Measurements from ENCODE around the gene DQX1. TPM values are rescaled to one million over a fixed set of nuclear protein-coding genes. Genes with fewer than 3 reads are reported as not detected.

The DQX1 gene
- total RNA-seq, 3 donors from 2014 or later (not counting 1 experiment from before 2014, with no cell fraction given): 0.21 to 0.43 TPM; not detected in 1

GRCh38 chr2:74552914-74553811, 27.1 kb upstream of the DQX1 start:
- peaks cover 30 to 32% of the 10 kb centered on the region in 2 donors for H3K27me3 Mint-ChIP-seq (ENCODE audit: low read depth in 2 of 2)
- peak overlapping the region; percentile 75 for H3K4me3 Mint-ChIP-seq
- peak overlapping the region; percentile 66 for H3K27ac ChIP-seq (ENCODE audit: low read length)
- H3K4me3 ChIP-seq (ENCODE audit: low read length): no peak overlapping the region
- no peaks in the 10 kb centered on the region for H3K9me3 ChIP-seq (ENCODE audit: control insufficient read depth, insufficient read depth, low read length)
- TF ChIP-seq CTCF (IDR thresholded peaks at IDR 0.05): no peak
- peak in 1 of 2 donors; percentile 27 for DNase-seq
- H3K36me3 Mint-ChIP-seq: no peaks in the 10 kb centered on the region
- H3K27me3 ChIP-seq (ENCODE audit: control insufficient read depth, insufficient read depth, low read length): peaks cover 17% of the 10 kb centered on the region
- no peak for ATAC-seq
- H3K4me1 ChIP-seq (ENCODE audit: control insufficient read depth, insufficient read depth, low read length): peaks cover 38% of the 10 kb centered on the region
- peak overlapping the region; percentile 80 to 89 for H3K27ac Mint-ChIP-seq
- intact Hi-C loops (cut with micrococcal nuclease): no loop called here
- H3K36me3 ChIP-seq (ENCODE audit: control insufficient read depth, insufficient read depth, low read length): peaks cover 6% of the 10 kb centered on the region
- no peaks in the 10 kb centered on the region for H3K9me3 Mint-ChIP-seq
- 88% methylated on average over 27 of the region's 27 CpGs for WGBS (ENCODE audit: insufficient coverage)
- H3K4me1 Mint-ChIP-seq: peaks cover 10 to 36% of the 10 kb centered on the region in 2 donors

- no peak for DNase-seq
- Mint-ChIP-seq H3K9me3 (no peaks in the 10 kb centered on the region), H3K36me3 (no peaks in the 10 kb centered on the region), H3K4me3 (peak overlapping the region; percentile 61), H3K4me1 (peaks cover 11 to 36% of the 10 kb centered on the region in 2 donors), H3K27ac (peak overlapping the region; percentile 2 to 19), H3K27me3 (ENCODE audit: low read depth in 2 of 2) (peaks cover 35 to 41% of the 10 kb centered on the region in 2 donors)
- TF ChIP-seq CTCF (IDR thresholded peaks at IDR 0.05): no peak
- Histone ChIP-seq H3K27me3 (ENCODE audit: control insufficient read depth, insufficient read depth, low read length) (peaks cover 21% of the 10 kb centered on the region), H3K4me3 (ENCODE audit: low read length) (no peak overlapping the region), H3K36me3 (ENCODE audit: control insufficient read depth, insufficient read depth, low read length) (peaks cover 6% of the 10 kb centered on the region), H3K27ac (ENCODE audit: low read length) (no peak overlapping the region), H3K4me1 (ENCODE audit: control insufficient read depth, insufficient read depth, low read length) (peaks cover 38% of the 10 kb centered on the region), H3K9me3 (ENCODE audit: control insufficient read depth, insufficient read depth, low read length) (no peaks in the 10 kb centered on the region)
- ATAC-seq: no peak
- intact Hi-C loops (cut with micrococcal nuclease): no loop called here
- 67% methylated on average over 21 of the region's 21 CpGs for WGBS (ENCODE audit: insufficient coverage)
Observed at GRCh38 chr2:74551942-74552913, 26.2 kb upstream of the DQX1 start.

GRCh38 chr2:74551530-74551929, 25.5 kb upstream of the DQX1 start:
- Mint-ChIP-seq H3K27me3 (ENCODE audit: low read depth in 2 of 2) (peaks cover 37 to 45% of the 10 kb centered on the region in 2 donors), H3K4me1 (peaks cover 11 to 30% of the 10 kb centered on the region in 2 donors), H3K27ac (no peak overlapping the region), H3K4me3 (no peak overlapping the region), H3K9me3 (no peaks in the 10 kb centered on the region), H3K36me3 (no peaks in the 10 kb centered on the region)
- ATAC-seq (no peak), DNase-seq (no peak)
- H3K9me3 ChIP-seq (ENCODE audit: control insufficient read depth, insufficient read depth, low read length): no peaks in the 10 kb centered on the region
- TF ChIP-seq CTCF (IDR thresholded peaks at IDR 0.05): no peak
- H3K27me3 ChIP-seq (ENCODE audit: control insufficient read depth, insufficient read depth, low read length): peaks cover 23% of the 10 kb centered on the region
- peaks cover 3% of the 10 kb centered on the region for H3K36me3 ChIP-seq (ENCODE audit: control insufficient read depth, insufficient read depth, low read length)
- no peak overlapping the region for H3K27ac ChIP-seq (ENCODE audit: low read length)
- intact Hi-C loops (cut with micrococcal nuclease): no loop called here
- no peak overlapping the region for H3K4me3 ChIP-seq (ENCODE audit: low read length)
- H3K4me1 ChIP-seq (ENCODE audit: control insufficient read depth, insufficient read depth, low read length): peaks cover 38% of the 10 kb centered on the region
